ENCODE results near the gene ENOPH1.
"Not testable (repeated sequence)": the region's sequence is repeated elsewhere in the genome, so short reads cannot be mapped to it uniquely, and the experiment has no call there.

The ENOPH1 gene

DNA sequence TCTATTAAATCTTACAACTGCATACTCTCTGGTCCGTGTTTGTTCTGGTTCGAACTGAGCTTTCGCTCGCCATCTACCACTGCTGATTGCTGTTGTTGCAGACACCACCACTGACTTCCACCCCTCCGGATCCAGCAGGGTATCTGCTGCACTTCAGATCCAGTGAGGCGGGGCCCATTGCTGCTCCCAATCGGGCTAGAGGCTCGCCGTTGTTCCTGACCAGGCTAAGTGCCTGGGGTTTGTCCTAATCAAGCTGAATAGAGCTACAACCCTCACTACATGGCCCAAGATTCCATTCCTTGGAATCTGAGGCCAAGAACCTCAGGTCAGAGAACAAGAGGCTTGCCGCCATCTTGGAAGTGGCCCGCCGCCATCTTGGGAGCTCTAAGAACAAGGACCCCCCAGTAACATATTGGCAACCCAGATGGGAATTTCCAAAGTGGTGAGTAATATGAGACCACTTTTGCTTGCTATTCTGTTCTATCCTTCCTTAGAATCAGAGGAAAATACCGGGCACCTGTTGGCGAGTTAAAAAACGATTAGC lies 43.3 kb downstream of the ENOPH1 start:
- DNase-seq = no peak

DNA sequence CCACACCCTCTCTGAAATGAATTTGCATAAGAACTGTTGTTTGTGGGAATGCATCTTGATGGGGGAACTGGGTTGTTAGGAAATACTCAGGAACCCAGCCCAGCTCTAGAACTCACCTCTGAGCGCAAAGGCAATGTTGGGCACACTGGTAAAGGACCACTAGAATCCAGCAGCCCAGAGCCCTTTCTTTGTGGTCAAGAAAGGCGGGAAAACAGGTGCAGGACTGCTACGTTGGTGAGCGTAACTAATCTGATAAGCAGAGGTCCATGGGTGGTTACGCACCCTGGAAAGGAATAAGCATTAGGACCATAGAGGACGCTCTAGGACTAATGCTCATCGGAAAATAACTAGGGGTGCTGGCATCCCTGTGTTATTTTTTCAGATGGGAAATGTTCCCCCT lies 45.5 kb downstream of the ENOPH1 start:
- not testable (repeated sequence) for DNase-seq

DNA sequence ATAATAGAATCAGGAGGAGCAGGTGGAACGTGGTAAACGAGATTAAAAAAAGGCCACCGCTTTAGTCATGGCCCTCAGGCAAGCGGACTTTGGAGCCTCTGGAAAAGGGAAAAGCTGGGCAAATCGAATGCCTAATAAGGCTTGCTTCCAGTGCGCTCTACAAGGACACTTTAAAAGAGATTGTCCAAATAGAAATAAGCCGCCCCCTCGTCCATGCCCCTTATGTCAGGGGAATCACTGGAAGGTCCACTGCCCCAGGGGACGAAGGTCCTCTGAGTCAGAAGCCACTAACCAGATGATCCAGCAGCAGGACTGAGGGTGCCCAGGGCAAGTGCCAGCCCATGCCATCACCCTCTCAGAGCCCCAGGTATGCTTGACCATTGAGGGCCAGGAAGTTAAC lies 47.1 kb downstream of the ENOPH1 start:
- not testable (repeated sequence) for DNase-seq

DNA sequence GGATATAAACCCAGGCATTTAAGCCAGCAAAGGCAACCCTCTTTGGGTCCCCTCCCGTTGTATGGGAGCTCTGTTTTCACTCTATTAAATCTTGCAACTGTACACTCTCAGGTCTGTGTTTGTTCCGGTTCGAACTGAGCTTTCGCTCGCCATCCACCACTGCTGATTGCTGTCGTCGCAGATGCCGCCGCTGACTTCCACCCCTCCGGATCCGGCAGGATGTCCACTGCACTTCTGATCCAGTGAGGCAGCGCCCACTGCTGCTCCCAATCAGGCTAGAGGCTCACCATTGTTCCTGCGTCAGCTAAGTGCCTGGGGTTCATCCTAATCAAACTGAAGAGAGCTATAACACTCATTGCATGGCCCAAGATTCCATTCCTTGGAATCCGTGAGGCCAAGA lies 49.2 kb downstream of the ENOPH1 start:
- no peak for DNase-seq

DNA sequence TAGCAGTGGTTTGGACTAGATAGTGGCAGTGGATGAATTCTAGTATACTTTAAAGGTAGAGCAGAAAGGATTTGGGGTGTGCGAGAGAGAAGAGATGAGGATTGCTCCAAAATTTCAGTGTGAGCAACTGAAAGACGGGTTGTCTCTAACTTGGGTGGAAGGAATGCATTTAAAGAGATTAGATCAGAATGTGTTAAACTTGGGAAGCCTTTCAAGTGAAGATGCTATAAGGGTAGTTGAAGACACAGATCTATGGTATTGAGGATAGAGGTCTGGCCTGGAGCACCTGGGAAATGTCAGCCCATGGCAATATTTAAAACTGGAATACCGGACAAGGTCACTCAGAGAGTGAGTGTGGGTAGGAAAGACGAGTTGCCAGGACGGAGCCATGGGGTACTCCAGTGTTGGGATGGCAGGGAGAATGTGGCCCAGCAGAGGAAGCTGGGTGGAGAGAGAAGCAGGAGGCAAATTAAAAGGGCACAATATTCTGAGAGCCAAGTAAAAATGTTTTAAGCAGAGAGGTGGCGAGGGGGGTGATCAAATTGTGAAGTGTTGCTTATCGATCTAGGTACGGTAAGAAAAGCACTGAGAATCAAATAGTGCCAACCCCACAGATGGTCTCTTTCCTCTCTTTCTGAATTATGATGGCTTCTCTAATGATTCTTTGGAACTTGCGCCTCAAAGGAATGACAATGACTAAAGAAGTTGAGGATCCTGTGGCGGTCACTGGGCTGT lies 50.5 kb downstream of the ENOPH1 start:
- DNase-seq = no peak

DNA sequence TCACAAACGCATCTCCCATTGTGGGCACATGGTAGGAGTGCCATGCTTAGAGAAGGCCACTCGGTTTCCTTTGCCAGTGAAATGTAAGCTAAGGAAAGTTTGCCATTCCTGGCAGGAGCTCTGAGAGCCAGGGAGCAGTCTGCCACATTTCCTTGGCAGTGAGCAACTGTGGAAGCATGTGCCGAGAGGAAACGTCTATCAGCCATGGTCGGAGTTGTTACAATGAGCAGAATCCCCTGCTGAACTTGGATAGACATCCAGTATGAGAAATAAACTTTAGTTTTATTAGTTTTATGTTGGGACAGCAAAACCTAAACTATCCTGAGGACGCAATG lies 51.1 kb downstream of the ENOPH1 start:
- no peak for DNase-seq

DNA sequence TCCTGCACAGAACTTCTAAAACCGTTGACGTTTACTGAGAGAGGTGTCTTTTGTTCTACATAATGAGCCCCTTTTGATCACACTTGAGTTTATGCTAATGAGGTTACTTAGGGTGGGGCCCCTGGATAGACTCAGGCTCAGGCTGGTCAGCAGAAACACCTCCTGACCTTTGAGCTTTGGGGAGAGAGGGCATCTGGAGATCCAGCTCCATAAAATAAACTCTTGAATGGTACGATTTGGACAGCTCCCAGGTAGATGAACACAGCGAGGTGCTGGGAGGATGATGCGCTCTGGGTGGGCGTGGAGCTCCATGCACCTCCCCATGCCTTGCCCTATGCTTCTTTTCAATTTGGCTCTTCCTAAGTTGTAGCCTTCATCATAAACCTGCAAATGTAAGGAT lies 52.0 kb downstream of the ENOPH1 start:
- no peak for DNase-seq

DNA sequence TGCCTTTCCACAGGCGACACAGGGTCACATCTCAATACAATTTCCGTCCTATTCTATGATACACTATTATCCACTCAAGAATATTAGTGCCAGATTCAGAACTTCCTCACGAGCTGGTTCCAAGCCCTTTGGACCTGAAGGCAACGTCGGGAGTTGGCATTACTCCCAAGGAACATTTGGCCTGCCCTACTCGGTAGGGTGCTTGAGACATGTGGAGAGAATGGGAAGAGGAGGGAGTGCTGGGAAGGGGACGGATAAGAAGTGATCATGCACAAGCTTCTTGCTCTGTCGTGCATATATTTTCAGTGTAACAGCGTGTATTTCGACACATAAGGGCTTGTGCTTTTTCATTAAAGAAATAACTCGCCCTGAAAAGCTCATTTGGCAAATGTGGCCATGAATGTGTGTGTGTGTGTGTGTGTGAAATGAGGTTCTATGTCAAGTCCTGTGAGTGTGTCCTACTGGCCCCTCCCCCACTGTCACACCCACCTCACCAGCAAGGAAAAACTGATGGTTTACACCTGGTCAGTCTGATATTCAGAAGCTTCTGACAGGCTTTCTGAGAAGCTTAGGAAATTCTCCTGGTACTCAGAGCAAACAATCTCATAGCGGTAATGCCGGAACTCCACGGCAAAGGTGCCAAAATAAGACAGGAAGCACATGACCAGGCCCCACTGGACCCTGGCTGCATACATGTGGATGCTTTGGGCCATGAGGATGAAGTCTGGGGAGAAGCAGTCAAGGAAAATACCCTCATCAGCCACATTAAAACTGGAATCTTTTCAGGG lies 54.8 kb downstream of the ENOPH1 start:
- DNase-seq = no peak

DNA sequence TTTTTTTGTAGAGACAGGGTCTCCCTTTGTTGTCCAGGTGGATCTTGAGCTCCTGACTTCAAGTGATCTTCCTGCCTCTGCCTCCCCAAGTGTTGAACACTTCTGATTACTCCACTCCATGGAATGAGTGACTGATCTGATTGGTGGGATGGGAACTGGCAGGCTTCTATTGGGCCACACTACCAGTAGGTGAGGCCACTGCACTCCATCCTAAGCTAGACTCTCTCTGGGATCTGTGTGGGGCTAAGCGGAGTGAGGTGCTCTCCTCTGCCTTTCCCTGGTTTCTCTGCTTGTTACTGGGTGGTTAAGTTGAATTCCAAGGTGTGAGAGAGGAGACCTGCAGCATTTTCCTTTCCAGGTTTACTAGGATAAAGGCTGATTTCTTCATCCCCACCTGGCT lies 58.7 kb downstream of the ENOPH1 start:
- DNase-seq = no peak

DNA sequence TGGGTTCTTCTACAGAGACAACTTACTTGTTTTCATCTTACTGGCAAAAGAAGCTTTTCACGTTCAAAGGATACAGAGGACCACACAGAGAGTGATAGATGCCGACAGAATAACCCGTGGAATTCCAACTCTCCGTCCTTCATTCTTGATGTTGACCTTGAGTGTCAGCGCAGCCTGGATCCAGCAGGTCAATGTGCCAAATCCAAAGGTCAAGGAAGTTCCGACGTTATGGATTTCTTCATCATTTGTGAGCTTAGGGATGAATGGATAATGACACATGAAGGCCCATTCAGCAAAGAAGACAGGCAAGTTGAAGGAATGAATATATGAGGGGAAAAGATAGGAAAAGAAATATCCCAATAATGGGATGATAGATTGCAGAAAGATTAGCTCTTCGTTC lies 59.6 kb downstream of the ENOPH1 start:
- no peak for DNase-seq

DNA sequence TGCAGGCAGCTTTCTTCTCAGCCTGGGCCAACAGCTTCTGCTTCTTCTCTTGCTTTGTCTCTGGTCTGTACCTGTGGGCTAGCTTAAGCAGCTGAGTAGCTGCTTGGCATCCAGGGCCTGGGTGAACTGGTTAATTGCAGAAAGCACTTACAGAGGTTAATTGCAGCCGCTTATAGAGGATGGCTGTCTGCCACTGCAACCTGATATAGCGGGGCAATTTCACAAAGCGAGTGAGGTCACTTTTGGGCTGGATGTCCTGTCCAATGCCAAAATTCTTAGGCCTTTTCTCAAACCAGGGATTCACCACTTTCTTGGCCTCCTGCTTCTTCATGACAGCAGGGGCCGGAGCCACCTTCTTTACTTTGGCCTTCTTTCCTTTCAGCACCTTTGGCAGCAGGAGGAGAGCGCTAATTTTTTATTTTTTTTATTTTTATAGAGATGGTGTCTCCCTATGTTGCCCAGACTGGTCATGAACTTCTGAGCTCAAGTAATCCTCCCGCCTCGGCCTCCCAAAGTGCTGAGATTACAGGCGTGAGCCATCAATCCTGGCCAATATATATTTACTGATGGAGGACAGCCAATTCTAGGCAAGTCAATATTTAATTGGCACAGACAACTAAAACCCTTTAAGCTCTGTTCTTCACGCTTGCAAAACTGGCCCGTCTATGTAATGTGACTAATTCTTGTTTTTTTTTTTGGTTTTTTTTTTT lies 61.0 kb downstream of the ENOPH1 start:
- DNase-seq = no peak

DNA sequence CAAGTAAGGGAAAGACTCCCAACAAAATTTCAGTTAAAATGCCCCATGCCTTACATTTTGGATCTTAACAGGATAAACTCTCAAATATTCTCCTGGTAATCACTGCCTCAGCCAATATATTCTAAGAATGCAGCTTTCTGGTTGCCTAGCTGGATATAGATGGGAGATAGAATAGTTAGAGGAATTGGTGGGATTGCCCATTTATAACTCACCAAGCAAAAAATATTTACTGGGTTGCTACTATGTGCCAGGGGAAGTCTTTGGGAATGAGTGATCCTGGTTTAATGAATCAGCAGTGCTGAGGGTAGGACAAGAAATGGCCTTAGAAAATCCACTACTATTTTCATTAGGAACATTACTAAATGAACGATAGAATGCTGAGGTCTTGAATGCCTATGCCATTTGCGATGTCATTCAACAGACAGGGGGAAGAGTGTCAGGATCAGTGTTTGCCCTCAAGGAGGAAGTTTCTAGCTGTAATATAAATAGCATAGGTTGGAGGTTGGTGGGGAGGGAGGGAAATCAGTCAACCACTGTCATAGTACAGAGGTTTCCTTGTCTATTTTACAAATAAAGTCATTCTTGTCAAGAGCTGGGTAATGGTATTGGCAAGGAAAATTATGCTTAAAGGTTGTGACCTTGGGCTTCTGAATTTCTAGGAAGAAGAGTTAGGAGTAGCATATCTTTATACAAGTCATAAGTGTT lies 63.5 kb downstream of the ENOPH1 start:
- DNase-seq = peak; percentile 5 to 30 (median 16)

DNA sequence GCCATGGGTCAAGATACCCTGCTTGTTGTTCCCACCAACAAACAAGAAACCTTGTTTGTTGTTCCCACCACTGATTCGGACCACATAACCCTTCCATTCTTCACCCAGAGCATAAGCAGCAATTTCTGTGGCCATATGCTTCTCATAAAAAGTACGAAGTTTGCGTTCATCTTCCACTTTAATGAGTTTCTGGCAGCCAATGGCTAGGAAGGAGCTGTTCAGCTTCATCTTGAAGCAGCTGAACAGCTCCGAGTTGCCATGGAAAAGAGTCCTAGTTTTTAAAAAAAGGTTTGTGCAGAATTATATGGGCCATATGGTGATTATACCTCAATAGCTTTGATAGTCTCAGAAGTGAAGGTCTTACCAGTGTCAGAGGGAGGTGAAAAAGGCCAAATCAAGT lies 65.3 kb downstream of the ENOPH1 start:
- DNase-seq = no peak

DNA sequence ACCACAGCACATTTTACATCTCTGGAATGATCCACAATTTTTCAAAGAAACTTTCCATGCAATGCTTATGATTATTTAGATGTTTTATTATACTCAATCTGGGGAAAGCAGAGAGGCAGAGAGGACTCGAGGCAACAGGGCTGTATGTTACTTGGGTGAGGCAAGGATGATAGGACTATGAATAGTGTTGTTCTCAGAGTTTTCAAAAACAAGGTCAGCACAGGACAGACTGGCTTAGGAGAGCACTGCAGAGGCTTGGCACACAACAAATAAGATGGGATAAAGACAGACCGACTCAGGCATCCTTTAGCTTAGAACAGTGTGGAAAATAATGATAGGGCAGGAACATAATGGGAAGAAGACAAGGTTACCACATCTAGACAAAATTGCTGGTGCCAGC lies 66.0 kb downstream of the ENOPH1 start:
- DNase-seq = no peak

DNA sequence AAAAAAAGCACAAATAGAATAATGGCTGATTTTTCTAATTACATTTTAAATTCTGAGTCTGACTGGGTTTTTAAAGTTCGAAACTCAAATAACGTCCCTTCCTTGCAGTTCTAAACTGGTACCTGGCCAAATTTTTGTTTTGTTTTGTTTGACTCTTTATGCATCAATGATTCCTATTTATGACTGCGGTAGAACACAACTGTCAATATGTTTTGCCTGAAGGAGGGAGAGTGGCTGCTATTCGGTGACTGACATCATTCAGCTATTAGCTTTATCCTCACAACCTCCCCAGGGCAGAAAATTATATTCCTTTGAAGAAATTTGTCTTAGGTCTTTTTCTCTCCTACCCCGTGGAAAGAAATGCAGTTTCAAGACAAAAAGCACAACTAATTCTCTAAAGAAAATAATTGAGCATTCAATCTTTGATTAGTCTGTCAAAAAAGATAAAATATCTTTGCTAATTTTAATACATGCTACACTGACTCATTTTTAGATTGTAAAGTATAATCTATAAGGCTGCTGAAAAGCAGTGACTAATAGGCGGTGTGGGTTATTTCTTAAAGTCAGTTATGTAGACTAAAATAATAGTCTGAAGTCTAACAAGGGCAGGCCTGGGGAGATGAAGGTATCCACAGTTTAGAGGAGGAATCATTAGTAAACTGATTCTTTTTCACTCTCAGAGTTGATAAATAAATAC lies 69.5 kb downstream of the ENOPH1 start:
- no peak for DNase-seq

DNA sequence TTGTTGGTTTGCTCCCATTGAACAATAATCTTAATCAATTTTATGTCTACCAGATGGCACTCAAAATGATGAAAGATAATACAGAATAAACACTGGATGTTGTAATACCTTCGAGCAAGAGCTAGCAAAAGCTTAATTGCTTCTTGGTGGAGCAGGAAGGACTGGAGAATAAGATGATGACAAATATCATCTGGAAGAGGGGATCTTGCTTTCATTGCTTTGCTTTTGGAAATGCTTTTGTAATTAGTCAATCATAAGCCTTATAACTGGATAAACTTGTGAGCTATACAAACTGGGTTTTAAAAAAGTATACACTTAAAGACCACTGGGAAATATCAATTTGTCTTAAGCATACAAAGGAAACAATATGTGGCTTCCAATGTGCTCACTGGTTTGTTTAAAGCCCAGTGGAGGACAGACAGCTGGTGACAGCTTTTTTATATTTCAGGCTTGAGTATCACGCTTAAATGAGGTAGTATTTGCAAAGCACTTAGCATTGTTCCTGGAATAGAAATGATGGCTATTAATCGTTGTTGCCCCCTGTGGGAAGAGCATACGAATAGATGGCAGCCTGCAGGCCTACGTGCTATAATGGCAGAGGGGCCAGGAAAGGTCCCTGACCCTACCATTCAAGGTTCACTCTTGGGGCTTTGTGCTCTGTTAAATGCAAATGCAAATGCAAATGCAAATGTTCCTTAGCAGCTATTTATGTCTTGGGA lies 70.2 kb downstream of the ENOPH1 start:
- DNase-seq = no peak

DNA sequence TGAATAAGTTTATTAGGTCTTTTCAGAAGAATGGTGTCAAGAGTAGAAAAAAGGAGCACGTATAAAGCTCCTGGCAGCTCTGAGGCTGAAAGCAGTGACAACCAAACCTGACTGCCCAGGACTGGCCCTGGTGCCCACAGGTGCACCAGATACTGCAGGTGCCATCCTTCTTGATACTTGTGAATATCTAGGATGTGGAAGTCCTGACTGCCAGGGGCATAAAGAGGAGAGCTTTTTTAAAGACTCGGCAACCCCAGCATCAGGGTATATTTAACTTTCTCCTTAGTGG lies 70.7 kb downstream of the ENOPH1 start:
- DNase-seq = no peak

DNA sequence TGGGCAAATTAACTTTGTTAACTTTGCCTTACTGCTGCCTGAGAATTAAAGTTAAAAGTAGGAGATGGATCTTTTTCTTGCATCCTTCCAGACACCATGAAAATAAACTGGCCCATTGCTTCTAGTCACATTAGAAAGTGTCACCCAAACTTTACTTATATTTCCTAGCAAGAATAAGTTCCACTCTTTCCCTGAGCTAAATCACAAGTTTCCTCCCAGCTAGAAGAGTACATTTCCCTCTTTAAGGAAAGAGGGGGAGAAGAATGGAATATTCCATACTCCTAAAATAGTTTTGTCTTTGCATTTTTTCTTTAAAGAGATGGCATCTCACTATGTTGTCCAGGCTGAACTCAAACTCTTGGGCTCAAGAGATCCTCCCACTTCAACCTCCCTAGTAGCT lies 77.6 kb downstream of the ENOPH1 start:
- no peak for DNase-seq

DNA sequence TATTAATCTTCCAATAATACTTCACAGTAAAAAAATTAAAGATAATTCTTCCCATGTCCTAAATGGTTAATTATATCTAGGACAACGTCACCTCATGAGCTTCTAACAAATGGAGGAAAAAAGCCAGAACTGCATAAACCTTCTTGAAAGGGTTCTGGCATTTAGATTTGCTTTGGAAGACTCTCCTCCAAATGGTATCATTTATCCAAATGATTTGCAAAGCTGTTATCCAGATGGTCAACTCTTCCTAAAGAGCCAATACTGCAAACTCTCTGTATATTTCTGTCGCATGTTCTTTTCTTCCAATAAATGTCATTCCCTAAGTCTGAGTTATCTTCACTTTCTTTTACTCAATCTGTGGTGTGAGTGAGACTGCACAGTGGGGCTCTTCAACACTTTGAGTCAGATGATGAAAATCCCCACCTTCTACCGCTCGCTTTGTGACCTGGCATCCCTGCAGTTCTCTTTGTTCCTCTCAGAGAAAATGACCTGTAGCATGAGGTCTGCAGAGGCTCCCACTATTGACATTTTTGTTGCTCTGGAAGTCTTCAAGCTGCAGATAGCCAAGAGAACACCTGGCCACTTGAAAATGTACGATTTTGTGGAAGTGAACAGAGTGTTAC lies 78.5 kb downstream of the ENOPH1 start:
- DNase-seq = no peak

DNA sequence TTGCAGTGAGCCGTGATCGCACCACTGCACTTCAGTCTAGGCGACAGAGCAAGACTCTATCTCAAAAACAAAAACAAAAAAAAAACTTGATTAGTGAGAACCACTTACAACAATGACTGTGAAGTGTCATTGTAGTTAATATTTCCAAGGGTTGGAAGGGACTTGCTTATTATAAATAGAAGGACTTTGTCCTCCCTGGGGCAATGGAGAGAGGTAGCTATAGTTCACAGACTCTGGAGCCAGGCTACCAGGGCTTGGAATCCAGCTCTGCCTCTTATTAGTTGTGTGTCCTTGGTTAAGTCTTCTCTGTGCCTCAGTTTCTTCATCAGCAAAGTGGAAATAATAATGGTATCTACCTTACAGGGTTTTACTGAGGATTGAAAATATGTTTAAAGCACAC lies 79.8 kb downstream of the ENOPH1 start:
- DNase-seq = no peak

Measured in suppressor macrophage (primary cell).